Activated gamma-delta T cell (primary cell): Measurements from ENCODE around the gene MUC2.

Source experiments
- DNase-seq: peaks from one replicate; lab custom pipeline; 2025; lab: John Stamatoyannopoulos, UW

MUC2 gene

DNA sequence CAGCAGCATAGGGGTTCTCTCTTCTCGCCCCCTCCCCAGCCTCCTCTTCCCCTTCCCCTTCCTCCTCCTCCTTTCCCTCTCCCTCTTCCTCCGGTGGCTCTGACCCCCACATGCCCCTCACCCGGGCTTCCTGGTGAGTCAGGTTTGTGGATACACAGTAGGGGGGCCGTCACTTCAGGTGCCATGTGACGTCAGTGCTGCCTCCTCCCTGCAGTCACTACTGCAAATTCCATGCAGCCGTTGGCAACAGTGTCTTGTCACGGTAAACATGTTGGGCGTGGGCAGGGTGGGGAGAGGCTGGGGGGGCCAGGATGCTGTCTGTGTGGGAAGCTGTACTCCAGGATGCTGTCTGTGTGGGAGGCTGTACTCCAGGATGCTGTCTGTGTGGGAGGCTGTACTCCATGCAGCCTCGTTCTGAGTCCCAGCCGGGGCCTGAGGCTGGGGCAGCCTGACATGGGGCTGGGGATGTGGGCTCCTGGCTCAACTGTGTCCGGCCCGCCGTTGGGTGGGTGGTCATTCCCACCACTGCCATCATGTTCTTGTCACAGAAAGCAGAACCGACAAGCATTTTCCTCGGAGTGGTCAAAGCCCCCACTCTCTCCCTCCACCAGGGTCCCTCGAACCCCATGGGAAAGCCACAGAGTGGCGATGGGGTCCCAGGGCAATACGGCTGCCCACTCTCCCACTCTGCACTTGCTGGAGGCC is 2.4 kb upstream of the MUC2 start:
- DNase-seq: no peak

GRCh38 chr11:1072821-1073231 is 1.8 kb upstream of the MUC2 start:
- DNase-seq: no peak

DNA sequence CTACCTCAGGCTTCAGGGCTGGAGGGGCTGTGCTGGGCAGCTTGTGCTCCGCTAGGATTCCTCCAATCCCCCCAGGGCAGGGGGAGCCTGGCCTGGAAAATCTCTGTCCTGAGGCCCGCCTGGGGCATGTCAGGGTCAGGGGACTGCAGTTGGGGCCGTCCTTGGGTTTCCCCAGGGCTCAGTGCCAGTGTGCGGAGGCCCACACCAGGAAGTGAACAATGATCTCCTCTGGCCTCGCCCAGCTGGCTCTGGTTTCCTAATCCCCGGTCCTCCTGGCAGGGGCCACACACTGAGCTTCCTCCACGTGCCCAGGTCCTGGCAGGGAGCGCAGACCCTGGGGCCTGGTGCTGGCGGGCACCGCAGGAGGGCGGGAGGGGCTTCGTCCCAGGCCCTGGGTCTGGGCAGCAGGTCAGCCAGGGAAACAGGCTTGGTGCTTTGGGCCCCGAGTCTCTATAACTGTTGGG is 1.4 kb upstream of the MUC2 start:
- DNase-seq: no peak

DNA sequence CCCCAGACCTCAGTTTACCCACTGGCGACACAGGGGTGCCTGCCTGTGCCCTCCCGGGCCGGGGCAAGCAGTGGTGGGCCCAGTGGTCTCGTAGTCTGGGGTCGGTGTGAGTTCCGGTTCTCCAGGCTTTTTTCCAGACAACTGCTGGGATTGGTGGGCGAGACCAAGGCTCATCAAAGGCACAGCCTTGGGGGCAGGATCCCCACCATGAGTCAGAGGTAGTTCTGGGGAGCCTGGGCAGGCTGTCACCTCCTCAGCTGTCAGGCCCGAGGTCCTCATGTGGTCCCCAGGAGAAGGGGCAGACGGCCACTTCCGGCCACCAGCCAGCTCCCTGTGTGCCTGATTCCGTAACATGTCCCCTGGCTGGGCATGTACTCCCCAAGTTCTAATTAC is 827 bp upstream of the MUC2 start:
- DNase-seq: no peak

GRCh38 chr11:1075341-1075911 is 752 bp downstream of the MUC2 start:
- DNase-seq: no peak

DNA sequence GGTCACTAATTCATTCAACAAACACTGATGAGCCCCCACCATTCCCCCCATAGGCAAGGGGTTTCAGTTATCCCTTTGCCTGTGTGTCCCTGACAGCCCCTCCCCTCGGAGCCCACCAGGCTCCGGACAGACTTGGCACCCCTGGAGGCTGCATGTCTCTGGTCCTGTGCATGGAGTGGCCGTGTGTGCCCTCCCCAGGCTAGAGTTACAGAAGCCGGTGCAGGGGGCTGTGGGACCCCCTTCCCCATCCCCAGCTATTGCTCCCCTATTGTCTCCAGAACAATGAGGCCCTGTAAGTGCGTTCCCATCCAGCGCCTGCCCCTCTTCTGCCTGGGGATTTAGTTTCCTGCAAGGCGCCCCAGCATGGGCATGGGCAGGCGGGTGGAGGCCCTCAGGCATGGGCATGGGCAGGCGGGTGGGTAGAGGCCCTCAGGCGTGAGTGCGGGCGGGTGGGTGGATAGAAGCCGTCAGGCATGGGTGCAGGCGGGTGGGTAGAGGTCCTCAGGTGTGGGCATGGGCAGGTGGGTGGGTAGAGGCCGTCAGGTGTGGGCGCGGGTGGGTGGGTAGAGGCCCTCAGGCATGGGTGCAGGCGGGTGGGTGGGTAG is 1.5 kb downstream of the MUC2 start:
- no peak for DNase-seq

DNA sequence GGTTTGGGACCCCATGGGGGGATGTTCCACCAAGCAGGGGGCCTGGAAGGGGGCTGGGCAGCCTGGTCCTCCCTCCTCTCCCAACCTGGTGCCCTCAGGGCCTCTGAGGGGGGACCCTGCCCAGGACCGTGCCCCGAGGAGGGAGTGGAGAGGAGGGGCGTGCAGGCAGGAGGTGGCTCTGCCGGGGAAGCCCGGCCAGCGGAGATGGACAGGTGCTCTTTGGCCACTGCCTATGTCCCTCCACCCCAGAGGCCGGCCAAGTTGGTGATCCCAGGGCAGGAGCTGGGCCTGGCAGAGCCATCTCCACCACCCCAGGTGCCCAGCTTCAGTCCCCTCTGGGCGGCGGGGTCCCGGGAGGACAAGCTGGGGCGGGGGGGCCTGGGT is 2.4 kb downstream of the MUC2 start:
- DNase-seq: no peak

GRCh38 chr11:1077417-1078119 is 2.9 kb downstream of the MUC2 start:
- DNase-seq: no peak

DNA sequence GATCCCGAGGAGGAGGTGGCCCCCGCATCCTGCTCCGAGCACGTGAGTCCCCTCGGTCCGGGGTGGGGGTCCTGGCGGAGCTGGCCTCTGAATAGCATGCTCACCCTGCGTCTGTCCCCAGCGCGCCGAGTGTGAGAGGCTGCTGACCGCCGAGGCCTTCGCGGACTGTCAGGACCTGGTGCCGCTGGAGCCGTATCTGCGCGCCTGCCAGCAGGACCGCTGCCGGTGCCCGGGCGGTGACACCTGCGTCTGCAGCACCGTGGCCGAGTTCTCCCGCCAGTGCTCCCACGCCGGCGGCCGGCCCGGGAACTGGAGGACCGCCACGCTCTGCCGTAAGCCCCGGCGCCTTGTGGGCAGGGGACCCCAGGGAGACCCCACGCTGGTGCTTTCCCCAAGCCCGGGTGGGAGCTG is 3.5 kb downstream of the MUC2 start:
- DNase-seq: no peak

DNA sequence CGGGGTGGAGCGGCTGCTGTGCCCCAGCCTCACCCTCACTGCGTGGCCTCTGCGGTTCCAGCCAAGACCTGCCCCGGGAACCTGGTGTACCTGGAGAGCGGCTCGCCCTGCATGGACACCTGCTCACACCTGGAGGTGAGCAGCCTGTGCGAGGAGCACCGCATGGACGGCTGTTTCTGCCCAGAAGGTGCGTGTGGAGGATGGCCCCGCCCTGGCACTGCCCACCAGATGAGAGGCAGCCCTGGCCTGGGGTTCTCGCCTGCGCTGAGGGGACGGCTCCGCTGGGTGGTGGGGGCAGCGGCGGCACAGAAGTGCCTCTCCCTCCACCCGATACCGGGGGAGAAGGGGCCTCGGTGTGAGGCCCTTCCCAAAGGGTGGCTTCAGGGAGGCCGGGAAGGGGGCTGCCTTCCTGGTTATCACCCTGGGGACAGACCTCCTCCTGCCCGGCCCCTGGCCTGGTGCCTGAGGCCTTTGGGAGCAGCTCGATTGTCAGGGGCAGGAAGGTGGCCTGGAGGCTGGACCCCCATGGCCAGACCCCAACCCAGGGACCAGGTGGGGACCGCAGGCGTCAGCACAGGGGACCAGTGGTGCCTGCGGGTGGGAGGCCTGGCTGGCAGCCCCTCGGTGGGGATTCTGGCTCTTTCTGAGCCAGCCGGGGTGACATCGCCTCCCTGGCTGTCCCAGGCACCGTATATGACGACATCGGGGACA is 7.1 kb downstream of the MUC2 start:
- DNase-seq: no peak

DNA sequence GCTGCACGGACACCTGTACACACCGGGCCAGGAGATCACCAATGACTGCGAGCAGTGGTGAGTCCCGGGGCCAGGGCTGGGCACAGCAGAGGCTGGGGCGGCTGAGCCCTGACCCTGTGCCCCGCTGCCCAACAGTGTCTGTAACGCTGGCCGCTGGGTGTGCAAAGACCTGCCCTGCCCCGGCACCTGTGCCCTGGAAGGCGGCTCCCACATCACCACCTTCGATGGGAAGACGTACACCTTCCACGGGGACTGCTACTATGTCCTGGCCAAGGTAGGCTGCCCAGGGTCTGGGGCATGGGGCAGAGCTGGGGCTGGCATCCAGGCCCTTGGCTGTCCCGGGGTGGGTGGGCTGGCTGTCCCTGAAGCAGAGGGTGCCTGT is 7.7 kb downstream of the MUC2 start:
- no peak for DNase-seq

DNA sequence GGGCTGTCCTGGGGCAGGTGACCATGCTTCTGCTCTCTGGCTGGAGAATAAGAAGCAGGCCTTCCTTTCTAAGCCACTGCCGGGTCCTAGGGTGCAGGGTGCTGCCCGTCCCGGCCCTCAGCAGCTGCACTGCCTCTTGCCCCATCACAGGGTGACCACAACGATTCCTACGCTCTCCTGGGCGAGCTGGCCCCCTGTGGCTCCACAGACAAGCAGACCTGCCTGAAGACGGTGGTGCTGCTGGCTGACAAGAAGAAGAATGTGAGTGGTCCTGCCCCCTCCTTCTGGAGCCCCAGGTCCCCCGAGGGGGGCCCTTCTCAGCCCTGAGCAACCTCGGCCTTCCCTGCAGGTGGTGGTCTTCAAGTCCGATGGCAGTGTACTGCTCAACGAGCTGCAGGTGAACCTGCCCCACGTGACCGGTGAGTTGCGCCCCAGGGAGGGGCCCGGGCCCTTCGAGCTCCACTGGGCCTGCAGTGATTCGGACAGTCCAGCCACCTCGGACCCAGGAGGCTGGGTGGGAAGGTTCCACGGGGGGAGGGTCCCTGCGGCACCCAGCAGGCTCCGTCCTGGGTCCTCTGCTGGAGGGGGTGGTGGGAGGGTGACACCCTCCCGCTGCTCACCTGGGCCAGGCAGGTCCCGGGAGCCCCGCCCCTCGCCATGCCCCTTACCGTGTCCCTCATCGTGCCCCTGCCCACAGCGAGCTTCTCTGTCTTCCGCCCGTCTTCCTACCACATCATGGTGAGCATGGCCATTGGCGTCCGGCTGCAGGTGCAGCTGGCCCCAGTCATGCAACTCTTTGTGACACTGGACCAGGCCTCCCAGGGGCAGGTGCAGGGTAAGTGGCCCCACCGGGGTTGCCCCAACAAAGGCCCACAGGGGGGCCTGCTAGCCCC is 8.3 kb downstream of the MUC2 start:
- no peak for DNase-seq

- DNase-seq: no peak
These were observed 9.2 kb downstream of the MUC2 start for GRCh38 chr11:1083621-1084551.

GRCh38 chr11:1084561-1085439 is 10.1 kb downstream of the MUC2 start:
- no peak for DNase-seq

DNA sequence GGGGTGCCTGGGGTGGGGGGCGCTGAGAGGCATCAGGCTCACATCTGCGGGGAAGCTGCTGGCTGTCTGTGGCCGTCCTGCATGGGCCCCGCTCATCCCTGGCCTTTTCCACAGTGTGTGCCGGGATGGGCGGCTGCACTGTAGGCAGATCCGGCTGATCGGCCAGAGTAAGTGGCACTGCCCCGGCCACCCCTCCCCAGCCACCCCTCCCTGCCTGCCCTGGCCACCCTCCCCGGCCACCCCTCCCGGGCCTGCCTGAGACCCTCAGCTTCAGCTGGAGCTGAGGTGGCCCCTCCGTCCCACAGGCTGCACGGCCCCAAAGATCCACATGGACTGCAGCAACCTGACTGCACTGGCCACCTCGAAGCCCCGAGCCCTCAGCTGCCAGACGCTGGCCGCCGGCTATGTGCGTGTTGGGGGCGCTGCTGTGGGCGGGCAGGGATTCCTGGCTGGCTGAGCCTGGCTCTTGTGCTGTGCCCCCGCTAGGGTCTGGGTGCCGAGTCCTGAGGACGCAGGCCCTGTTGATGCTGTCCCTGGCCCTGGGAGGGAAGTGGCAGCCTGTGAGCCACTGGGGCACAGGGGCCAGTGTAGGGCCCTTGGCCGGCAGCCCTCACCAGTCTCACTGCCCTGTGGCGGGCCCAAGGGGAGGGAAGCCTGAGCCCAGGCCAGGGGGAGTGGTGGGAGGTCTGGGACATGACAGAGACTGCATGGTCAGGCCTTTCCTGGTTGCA is 10.9 kb downstream of the MUC2 start:
- no peak for DNase-seq

- DNase-seq: no peak
These were observed 11.8 kb downstream of the MUC2 start for GRCh38 chr11:1086171-1087102.

DNA sequence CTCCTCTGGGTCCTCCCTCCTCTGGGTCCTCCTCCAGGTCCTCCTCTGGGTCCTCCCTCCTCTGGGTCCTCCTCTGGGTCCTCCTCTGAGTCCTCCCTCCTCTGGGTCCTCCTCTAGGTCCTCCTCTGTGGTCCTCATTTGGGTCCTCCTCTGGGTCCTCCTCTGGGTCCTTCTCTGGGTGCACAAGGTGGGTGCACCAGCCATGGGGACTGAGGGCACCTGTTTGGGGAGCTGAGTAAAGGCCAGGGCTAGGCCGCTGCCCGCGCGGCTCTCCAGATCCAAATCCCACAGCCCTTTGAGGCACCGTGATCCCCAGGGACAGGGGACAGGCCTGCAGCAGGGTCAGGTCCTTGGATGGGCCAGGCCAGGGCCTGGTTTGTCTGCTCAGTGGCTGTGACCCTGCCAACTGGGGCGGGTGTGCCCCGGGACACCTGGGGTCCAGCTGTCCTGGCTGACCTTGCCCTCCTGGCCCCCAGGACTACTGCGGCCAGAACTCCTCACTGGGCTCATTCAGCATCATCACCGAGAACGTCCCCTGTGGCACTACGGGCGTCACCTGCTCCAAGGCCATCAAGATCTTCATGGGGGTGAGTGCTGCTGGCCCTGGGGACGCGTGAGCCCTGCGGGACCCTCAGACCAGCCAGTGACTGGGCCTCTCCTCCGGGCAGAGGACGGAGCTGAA is 12.7 kb downstream of the MUC2 start:
- DNase-seq: no peak
